GM19023 (cell line): Measurements from ENCODE around the gene RASSF3.
"Not testable (repeated sequence)": the region's sequence is repeated elsewhere in the genome, so short reads cannot be mapped to it uniquely, and the experiment has no call there.

Experiments used
- ATAC-seq: cut with Tn5 transposase; IDR thresholded peaks from one replicate; pipeline ENCODE4 v1.9.1; 2021; ENCODE audit warnings: mild to moderate bottlenecking, moderate library complexity; ENCODE audit not compliant: unreplicated experiment

RASSF3 gene

GRCh38 chr12:64688219-64688618 lies 77.9 kb downstream of the RASSF3 start:
- ATAC-seq: no peak

- ATAC-seq: no peak
Observed at GRCh38 chr12:64688715-64689114, 78.4 kb downstream of the RASSF3 start.

GRCh38 chr12:64690236-64690635 lies 79.9 kb downstream of the RASSF3 start:
- ATAC-seq: not testable (repeated sequence)

- ATAC-seq: no peak
Observed at GRCh38 chr12:64691227-64691794, 81.0 kb downstream of the RASSF3 start.

- ATAC-seq: no peak
Observed at GRCh38 chr12:64691795-64692583, 81.7 kb downstream of the RASSF3 start.

- ATAC-seq: no peak
Observed at GRCh38 chr12:64694130-64695040, 84.1 kb downstream of the RASSF3 start.

- no peak for ATAC-seq
Observed at GRCh38 chr12:64695550-64695949, 85.3 kb downstream of the RASSF3 start.

- no peak for ATAC-seq
Observed at GRCh38 chr12:64696080-64696741, 85.9 kb downstream of the RASSF3 start.

- ATAC-seq: no peak
Observed at GRCh38 chr12:64699504-64700115, 89.3 kb downstream of the RASSF3 start.

- ATAC-seq: no peak
Observed at GRCh38 chr12:64700532-64700931, 90.2 kb downstream of the RASSF3 start.

GRCh38 chr12:64701283-64701682 lies 91.0 kb downstream of the RASSF3 start:
- no peak for ATAC-seq

- no peak for ATAC-seq
Observed at GRCh38 chr12:64706306-64706705, 96.0 kb downstream of the RASSF3 start.

GRCh38 chr12:64706857-64707256 lies 96.6 kb downstream of the RASSF3 start:
- ATAC-seq: no peak

- no peak for ATAC-seq
Observed at GRCh38 chr12:64707362-64707761, 97.1 kb downstream of the RASSF3 start.

GRCh38 chr12:64707926-64708325 lies 97.6 kb downstream of the RASSF3 start:
- ATAC-seq: no peak

GRCh38 chr12:64709429-64709828 lies 99.1 kb downstream of the RASSF3 start:
- ATAC-seq: no peak

GRCh38 chr12:64713376-64713775 lies 103.1 kb downstream of the RASSF3 start:
- no peak for ATAC-seq

- ATAC-seq: peak; percentile 75
Observed at GRCh38 chr12:64714551-64714968, 104.3 kb downstream of the RASSF3 start.

GRCh38 chr12:64716371-64716770 lies 106.1 kb downstream of the RASSF3 start:
- no peak for ATAC-seq

GRCh38 chr12:64716839-64717455 lies 106.7 kb downstream of the RASSF3 start:
- no peak for ATAC-seq
